SK-N-SH treated with all-trans-retinoic acid at 6 μM for 48 hours (cell line): ENCODE results near the gene ARHGEF40.

ENCODE experiments used
- ATAC-seq: fragments of 200-7000 bp; cut with Tn5 transposase; 3 replicates; pipeline ENCODE4 v1.9.1; 2020; ENCODE audit warnings: mild to moderate bottlenecking, moderate library complexity
- ARNTL ChIP-seq: fragments of 450-650 bp; formaldehyde crosslinking; IDR thresholded peaks from 2 replicates; pipeline ENCODE4 v1.5.0; 2020; ENCODE audit warnings: low read depth, mild to moderate bottlenecking, moderate library complexity, borderline replicate concordance
- CREB5 ChIP-seq: fragments of 250-450 bp; sonication (Bioruptor Pico); IDR thresholded peaks from 2 replicates; pipeline ENCODE4 v1.5.1; 2020; ENCODE audit warnings: low read depth, mild to moderate bottlenecking, moderate library complexity
- CSDC2 ChIP-seq: fragments of 250-450 bp; sonication (Bioruptor Pico); IDR thresholded peaks from 2 replicates; pipeline ENCODE4 v1.5.0; 2020; ENCODE audit warnings: mild to moderate bottlenecking, moderate library complexity
- CSRNP3 ChIP-seq: fragments of 250-450 bp; sonication (Bioruptor Pico); IDR thresholded peaks from 2 replicates; pipeline ENCODE4 v1.5.1; 2021; ENCODE audit warnings: mild to moderate bottlenecking, moderate library complexity
- ESRRG ChIP-seq: fragments of 250-450 bp; sonication (Bioruptor Pico); IDR thresholded peaks from 2 replicates; pipeline ENCODE4 v1.6.1; 2021; ENCODE audit warnings: mild to moderate bottlenecking
- GLIS3 ChIP-seq: fragments of 250-450 bp; sonication (Bioruptor Pico); IDR thresholded peaks from 2 replicates; pipeline ENCODE4 v1.5.0; 2020; ENCODE audit warnings: mild to moderate bottlenecking, moderate library complexity
- ISL1 ChIP-seq: fragments of 250-450 bp; sonication (Bioruptor Pico); IDR thresholded peaks from 2 replicates; pipeline ENCODE4 v2.1.2; 2022; ENCODE audit warnings: mild to moderate bottlenecking, moderate library complexity
- OSR1 ChIP-seq: fragments of 250-450 bp; sonication (Bioruptor Pico); IDR thresholded peaks from 2 replicates; pipeline ENCODE4 v1.8.0; 2022; ENCODE audit warnings: moderate library complexity, mild to moderate bottlenecking, inconsistent platforms
- PATZ1 ChIP-seq: fragments of 250-450 bp; sonication (Bioruptor Pico); IDR thresholded peaks from 2 replicates; pipeline ENCODE4 v1.8.0; 2020; ENCODE audit warnings: mild to moderate bottlenecking, moderate library complexity, borderline replicate concordance
- POU6F1 ChIP-seq: fragments of 250-450 bp; sonication (Bioruptor Pico); IDR thresholded peaks from 2 replicates; pipeline ENCODE4 v1.8.0; 2021; ENCODE audit warnings: low read depth, mild to moderate bottlenecking, moderate library complexity, borderline replicate concordance
- PPARA ChIP-seq: fragments of 250-450 bp; sonication (Bioruptor Pico); IDR thresholded peaks from 2 replicates; pipeline ENCODE4 v1.5.0; 2020; ENCODE audit warnings: mild to moderate bottlenecking, borderline replicate concordance
- RARB ChIP-seq: fragments of 250-450 bp; sonication (Bioruptor Pico); IDR thresholded peaks from 2 replicates; pipeline ENCODE4 v1.8.0; 2021; ENCODE audit warnings: mild to moderate bottlenecking, moderate library complexity
- SNAI2 ChIP-seq: fragments of 250-450 bp; sonication (Bioruptor Pico); IDR thresholded peaks from 2 replicates; pipeline ENCODE4 v1.5.0; 2020; ENCODE audit warnings: mild to moderate bottlenecking, moderate library complexity
- TCF4 ChIP-seq: fragments of 250-450 bp; sonication (Bioruptor Pico); IDR thresholded peaks from 2 replicates; pipeline ENCODE4 v1.8.0; 2021; ENCODE audit warnings: mild to moderate bottlenecking, moderate library complexity, borderline replicate concordance
- TOX ChIP-seq: fragments of 250-450 bp; sonication (Bioruptor Pico); IDR thresholded peaks from 2 replicates; pipeline ENCODE4 v1.8.0; 2021; ENCODE audit warnings: mild to moderate bottlenecking, moderate library complexity, borderline replicate concordance
- TSHZ2 ChIP-seq: fragments of 250-450 bp; sonication (Bioruptor Pico); IDR thresholded peaks from 2 replicates; pipeline ENCODE4 v1.5.0; 2020; ENCODE audit warnings: mild to moderate bottlenecking, moderate library complexity
- ZC3H10 ChIP-seq: fragments of 250-450 bp; sonication (Bioruptor Pico); IDR thresholded peaks from 2 replicates; pipeline ENCODE4 v1.5.1; 2021; ENCODE audit warnings: mild to moderate bottlenecking, moderate library complexity
- ZFP3 ChIP-seq: fragments of 250-450 bp; sonication (Bioruptor Pico); IDR thresholded peaks from 2 replicates; pipeline ENCODE4 v1.5.0; 2020; ENCODE audit warnings: mild to moderate bottlenecking, moderate library complexity
- ZFP30 ChIP-seq: fragments of 450-650 bp; formaldehyde crosslinking; IDR thresholded peaks from 2 replicates; pipeline ENCODE4 v1.5.0; 2022; ENCODE audit warnings: mild to moderate bottlenecking, moderate library complexity
- ZNF565 ChIP-seq: fragments of 450-650 bp; formaldehyde crosslinking; conservative IDR thresholded peaks from 2 replicates; pipeline ENCODE4 v1.5.0; 2020; ENCODE audit warnings: low read depth, mild to moderate bottlenecking, moderate library complexity
- ZNF70 ChIP-seq: fragments of 450-650 bp; formaldehyde crosslinking; IDR thresholded peaks from 2 replicates; pipeline ENCODE4 v1.5.0; 2020; ENCODE audit warnings: mild to moderate bottlenecking, moderate library complexity
- ZNF8 ChIP-seq: fragments of 450-650 bp; formaldehyde crosslinking; IDR thresholded peaks from 2 replicates; pipeline ENCODE4 v1.5.0; 2020; ENCODE audit warnings: mild to moderate bottlenecking, moderate library complexity

The ARHGEF40 gene

GRCh38 chr14:21133901-21134300 is 63.8 kb downstream of the ARHGEF40 start:
- ATAC-seq = no peak
- TF ChIP-seq ZC3H10 (CRISPR knock-in tag) (no peak), ISL1 (CRISPR knock-in tag) (no peak), ZNF565 (no peak), TOX (CRISPR knock-in tag) (no peak), ESRRG (CRISPR knock-in tag) (no peak), PATZ1 (no peak), OSR1 (CRISPR knock-in tag) (no peak), RARB (CRISPR knock-in tag) (no peak), CSDC2 (no peak), GLIS3 (CRISPR knock-in tag) (no peak), TCF4 (no peak), SNAI2 (CRISPR knock-in tag) (no peak), CREB5 (CRISPR knock-in tag) (no peak), ARNTL (CRISPR knock-in tag) (no peak), ZNF70 (CRISPR knock-in tag) (no peak), TSHZ2 (CRISPR knock-in tag) (no peak), POU6F1 (CRISPR knock-in tag) (no peak), ZFP3 (CRISPR knock-in tag) (no peak), ZNF8 (CRISPR knock-in tag) (no peak)

GRCh38 chr14:21136024-21136423 is 65.9 kb downstream of the ARHGEF40 start:
- peak; percentile 54 for ATAC-seq
- TF ChIP-seq TCF4 (no peak), ZFP30 (CRISPR knock-in tag) (no peak), ZFP3 (CRISPR knock-in tag) (no peak), ESRRG (CRISPR knock-in tag) (no peak), PATZ1 (no peak), ZNF565 (no peak), CSRNP3 (CRISPR knock-in tag) (no peak), ZNF70 (CRISPR knock-in tag) (no peak), TOX (CRISPR knock-in tag) (no peak), POU6F1 (CRISPR knock-in tag) (no peak), ISL1 (CRISPR knock-in tag) (no peak), CSDC2 (no peak), RARB (CRISPR knock-in tag) (no peak), CREB5 (CRISPR knock-in tag) (no peak), ARNTL (CRISPR knock-in tag) (no peak), TSHZ2 (CRISPR knock-in tag) (no peak), PPARA (CRISPR knock-in tag) (no peak)
